Measurements from ENCODE around the gene KRT85.

The KRT85 gene

DNA sequence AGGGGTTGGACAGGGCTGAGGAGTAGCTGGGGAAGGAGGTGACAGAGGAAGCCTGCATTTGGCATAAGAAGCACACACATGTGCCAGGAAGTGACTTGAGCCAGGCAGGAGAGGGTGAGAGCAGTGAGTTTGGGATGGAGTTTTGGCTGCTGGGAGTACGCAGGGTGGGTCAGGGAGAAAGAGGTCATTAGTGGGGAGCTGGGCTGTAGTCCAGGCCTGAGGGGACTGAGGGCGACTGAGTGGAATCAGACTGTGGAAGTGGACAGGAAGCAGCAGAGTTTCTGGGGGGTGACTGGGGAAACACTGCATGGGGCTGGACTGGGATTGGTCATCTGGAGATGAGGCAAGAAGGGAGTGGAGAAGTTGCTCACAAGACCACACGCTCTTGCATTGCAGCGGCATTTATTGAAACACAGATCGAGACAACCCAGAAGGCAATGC, 7.6 kb downstream of the KRT85 start:
- H3K4me2 ChIP-seq (ENCODE audit: low read length), result no peak overlapping the region
- H3K56ac ChIP-seq (ENCODE audit: low read length), result no peak overlapping the region
- no peak overlapping the region for H2BK120ac ChIP-seq (ENCODE audit: low read depth, low read length)
- H3K9ac ChIP-seq (ENCODE audit: low read length), result no peak overlapping the region
- H3K18ac ChIP-seq (ENCODE audit: low read length), result no peak overlapping the region
- H3K4ac ChIP-seq (ENCODE audit: low read depth, low read length), result no peak overlapping the region
- H3K27ac ChIP-seq (ENCODE audit: low read depth, low read length), result no peak overlapping the region
- no peak for DNase-seq
- H3K23ac ChIP-seq (ENCODE audit: low read length), result no peak overlapping the region
- WGBS (ENCODE audit: extremely low coverage, insufficient coverage, low lambda C conversion rate), result no CpG with 5 or more reads among the region's 5 CpGs
- no peak overlapping the region for H4K5ac ChIP-seq (ENCODE audit: low read length)
- H3K27me3 ChIP-seq (ENCODE audit: insufficient read depth, low read length, poor library complexity), result no peaks in the 10 kb centered on the region
- H2BK5ac ChIP-seq (ENCODE audit: low read length), result no peak overlapping the region
- no peaks in the 10 kb centered on the region for H3K79me2 ChIP-seq (ENCODE audit: control insufficient read depth, insufficient read depth, low read length)
- H4K8ac ChIP-seq (ENCODE audit: low read depth, low read length), result no peak overlapping the region
- no peak overlapping the region for H2BK15ac ChIP-seq (replicated peaks; ENCODE audit: low read depth)
- H3K4me1 ChIP-seq (ENCODE audit: control insufficient read depth, low read depth, low read length), result no peaks in the 10 kb centered on the region
- no peak overlapping the region for H2AK5ac ChIP-seq (ENCODE audit: low read length)
- H3K36me3 ChIP-seq (ENCODE audit: control insufficient read depth, insufficient read depth, low read length), result no peaks in the 10 kb centered on the region
- H3K79me1 ChIP-seq (ENCODE audit: low read length), result no peaks in the 10 kb centered on the region
- H3K4me3 ChIP-seq (ENCODE audit: low read length), result no peak overlapping the region

DNA sequence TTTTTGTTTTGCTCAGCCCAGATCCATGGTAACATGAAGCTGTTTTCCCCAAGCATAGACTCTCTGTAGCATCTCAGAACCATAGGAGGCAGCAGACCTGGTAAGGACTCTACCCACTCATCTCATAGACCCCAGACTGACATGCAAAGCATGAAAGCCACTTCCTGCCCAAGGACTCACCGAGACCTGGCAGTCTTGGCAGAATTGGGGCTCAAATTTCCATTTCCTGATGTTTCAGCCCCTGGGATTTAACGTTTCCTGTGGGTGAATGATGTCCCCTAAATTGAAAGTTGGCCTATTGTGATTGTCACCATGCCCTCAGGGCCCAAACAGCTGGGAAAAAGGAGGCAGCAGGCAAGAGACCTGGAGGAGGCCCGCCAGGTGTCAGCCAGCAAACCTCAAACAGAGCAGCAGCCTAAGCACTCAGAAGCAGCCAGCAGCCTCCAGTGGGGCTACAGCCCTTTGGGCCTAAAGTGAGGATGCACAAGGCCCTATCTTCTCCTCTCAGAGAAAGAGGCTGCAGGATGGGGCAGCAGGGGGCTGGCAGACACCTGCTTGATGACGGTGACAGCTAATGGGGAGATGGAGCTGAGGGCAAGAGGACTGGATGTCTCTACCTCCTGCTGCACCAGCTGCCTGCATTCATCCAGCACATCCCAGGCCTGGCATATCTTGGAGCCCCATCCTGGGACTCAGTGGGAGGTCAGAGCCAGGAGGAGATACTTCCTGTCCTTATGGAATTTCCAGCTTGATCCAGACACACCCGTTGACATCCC, 8.5 kb downstream of the KRT85 start:
- no CpG with 5 or more reads among the region's 5 CpGs for WGBS (ENCODE audit: extremely low coverage, insufficient coverage, low lambda C conversion rate)
- Histone ChIP-seq H3K56ac (ENCODE audit: low read length) (no peak overlapping the region), H3K4me2 (ENCODE audit: low read length) (no peak overlapping the region)

DNA sequence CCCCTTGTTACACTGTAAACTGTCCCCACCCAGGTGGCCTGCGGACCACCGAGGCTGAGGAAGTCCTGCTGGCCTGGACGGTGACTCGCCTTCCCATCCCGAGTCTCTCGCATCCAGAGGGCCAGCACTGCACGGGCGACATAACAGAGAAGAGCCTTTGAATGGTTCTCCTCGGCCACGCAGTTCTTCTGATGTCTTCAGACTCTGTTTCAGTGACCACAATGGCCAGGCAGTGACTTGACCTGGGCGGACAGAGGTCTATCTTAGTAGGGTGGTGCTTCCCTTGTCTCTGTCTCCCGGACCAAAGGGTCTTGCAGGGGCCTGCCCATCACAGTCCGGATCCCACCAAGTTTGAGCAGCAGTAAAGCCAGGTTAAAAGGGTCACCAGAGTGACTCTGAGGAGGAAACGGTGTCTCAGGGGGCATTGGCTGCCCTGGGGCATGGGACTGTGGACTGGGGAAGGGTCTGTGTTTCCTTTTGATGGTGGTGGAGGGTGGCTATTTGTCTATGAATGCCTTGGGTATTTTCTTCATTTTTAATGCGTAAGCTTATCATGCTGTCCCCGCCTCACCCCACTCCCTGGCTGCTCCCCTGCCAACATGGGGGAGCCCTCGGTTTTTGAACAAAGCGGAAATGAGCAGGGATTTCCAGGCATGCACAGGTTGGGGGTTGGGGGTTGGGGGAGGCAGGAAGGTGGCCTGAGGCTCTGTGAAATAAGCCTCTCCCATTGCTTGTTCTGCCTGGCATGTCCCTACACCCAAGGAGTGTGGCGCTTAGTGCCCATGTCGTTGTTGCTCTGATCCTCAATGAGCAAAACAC, 10.3 kb downstream of the KRT85 start:
- no peaks in the 10 kb centered on the region for H3K27me3 ChIP-seq (ENCODE audit: insufficient read depth, low read length, poor library complexity)
- no peak overlapping the region for H3K4ac ChIP-seq (ENCODE audit: low read depth, low read length)
- no peaks in the 10 kb centered on the region for H3K79me2 ChIP-seq (ENCODE audit: control insufficient read depth, insufficient read depth, low read length)
- H3K4me2 ChIP-seq (ENCODE audit: low read length), result no peak overlapping the region
- H3K4me3 ChIP-seq (ENCODE audit: low read length), result no peak overlapping the region
- no peak overlapping the region for H2BK15ac ChIP-seq (replicated peaks; ENCODE audit: low read depth)
- no peak for DNase-seq
- WGBS (ENCODE audit: extremely low coverage, insufficient coverage, low lambda C conversion rate), result no CpG with 5 or more reads among the region's 20 CpGs
- H2AK5ac ChIP-seq (ENCODE audit: low read length), result no peak overlapping the region
- H4K8ac ChIP-seq (ENCODE audit: low read depth, low read length), result no peak overlapping the region
- no peak overlapping the region for H3K9ac ChIP-seq (ENCODE audit: low read length)
- H2BK5ac ChIP-seq (ENCODE audit: low read length), result no peak overlapping the region
- H3K18ac ChIP-seq (ENCODE audit: low read length), result no peak overlapping the region
- no peaks in the 10 kb centered on the region for H3K36me3 ChIP-seq (ENCODE audit: control insufficient read depth, insufficient read depth, low read length)
- H3K4me1 ChIP-seq (ENCODE audit: control insufficient read depth, low read depth, low read length), result no peaks in the 10 kb centered on the region
- H3K23ac ChIP-seq (ENCODE audit: low read length), result no peak overlapping the region
- no peak overlapping the region for H3K27ac ChIP-seq (ENCODE audit: low read depth, low read length)
- H4K5ac ChIP-seq (ENCODE audit: low read length), result no peak overlapping the region
- H3K79me1 ChIP-seq (ENCODE audit: low read length), result no peaks in the 10 kb centered on the region
- no peak overlapping the region for H3K56ac ChIP-seq (ENCODE audit: low read length)
- no peak overlapping the region for H2BK120ac ChIP-seq (ENCODE audit: low read depth, low read length)

More for the DNA sequence above, 8.5 kb downstream of the KRT85 start:
- no peak overlapping the region for H3K27ac ChIP-seq (ENCODE audit: low read depth, low read length)
- H3K4me1 ChIP-seq (ENCODE audit: control insufficient read depth, low read depth, low read length), result no peaks in the 10 kb centered on the region
- H2AK5ac ChIP-seq (ENCODE audit: low read length), result no peak overlapping the region
- H2BK5ac ChIP-seq (ENCODE audit: low read length), result no peak overlapping the region
- H3K18ac ChIP-seq (ENCODE audit: low read length), result no peak overlapping the region
- no peak overlapping the region for H2BK120ac ChIP-seq (ENCODE audit: low read depth, low read length)
- H4K8ac ChIP-seq (ENCODE audit: low read depth, low read length), result no peak overlapping the region
- no peak overlapping the region for H4K5ac ChIP-seq (ENCODE audit: low read length)
- no peaks in the 10 kb centered on the region for H3K79me2 ChIP-seq (ENCODE audit: control insufficient read depth, insufficient read depth, low read length)
- no peak overlapping the region for H3K9ac ChIP-seq (ENCODE audit: low read length)
- DNase-seq, result peak; percentile 35
- no peak overlapping the region for H3K23ac ChIP-seq (ENCODE audit: low read length)
- H3K36me3 ChIP-seq (ENCODE audit: control insufficient read depth, insufficient read depth, low read length), result no peaks in the 10 kb centered on the region
- H3K27me3 ChIP-seq (ENCODE audit: insufficient read depth, low read length, poor library complexity), result no peaks in the 10 kb centered on the region
- no peak overlapping the region for H2BK15ac ChIP-seq (replicated peaks; ENCODE audit: low read depth)
- no peak overlapping the region for H3K4ac ChIP-seq (ENCODE audit: low read depth, low read length)
- no peaks in the 10 kb centered on the region for H3K79me1 ChIP-seq (ENCODE audit: low read length)
- no peak overlapping the region for H3K4me3 ChIP-seq (ENCODE audit: low read length)

DNA sequence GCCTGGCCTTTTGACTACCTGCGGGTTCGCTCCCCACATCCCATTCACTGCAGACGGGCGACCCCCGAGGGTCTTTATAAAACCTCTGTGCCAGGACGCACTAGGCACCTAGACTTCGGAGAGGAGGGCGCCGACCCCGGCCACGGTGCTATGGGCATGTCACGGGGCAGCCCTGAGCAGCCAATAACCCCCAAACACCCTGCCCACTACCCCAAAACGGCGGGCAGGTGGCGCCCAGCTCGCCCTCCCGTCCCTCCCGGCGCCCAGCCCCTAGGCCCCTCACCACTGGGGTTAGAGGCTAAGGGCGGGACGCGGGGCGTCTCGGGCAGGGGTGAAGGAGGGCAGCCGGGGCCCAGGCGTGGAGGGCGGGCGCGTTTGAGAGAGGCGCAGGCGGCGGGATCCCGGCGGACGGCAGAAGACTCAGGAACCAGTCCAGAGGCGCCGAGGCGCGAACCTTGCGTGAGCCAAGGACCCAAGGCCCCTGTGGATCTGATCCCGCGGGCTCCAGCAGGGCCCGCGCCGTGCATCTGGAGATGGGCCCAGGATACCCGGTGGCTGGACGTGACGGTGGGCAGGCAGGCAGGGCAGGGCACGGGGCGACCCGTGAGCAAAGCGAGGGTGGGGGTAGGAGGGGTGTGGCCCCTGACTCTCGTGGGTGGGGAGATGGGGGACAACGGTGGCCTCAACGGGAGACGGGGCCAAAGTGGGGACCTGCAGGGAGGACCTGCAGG, 11.1 kb downstream of the KRT85 start:
- no peak overlapping the region for H4K8ac ChIP-seq (ENCODE audit: low read depth, low read length)
- H2AK5ac ChIP-seq (ENCODE audit: low read length), result no peak overlapping the region
- no peak overlapping the region for H3K9ac ChIP-seq (ENCODE audit: low read length)
- no peaks in the 10 kb centered on the region for H3K79me1 ChIP-seq (ENCODE audit: low read length)
- H3K56ac ChIP-seq (ENCODE audit: low read length), result no peak overlapping the region
- no peaks in the 10 kb centered on the region for H3K36me3 ChIP-seq (ENCODE audit: control insufficient read depth, insufficient read depth, low read length)
- no peak overlapping the region for H2BK5ac ChIP-seq (ENCODE audit: low read length)
- no peaks in the 10 kb centered on the region for H3K79me2 ChIP-seq (ENCODE audit: control insufficient read depth, insufficient read depth, low read length)
- no peak overlapping the region for H3K4me2 ChIP-seq (ENCODE audit: low read length)
- no peak overlapping the region for H3K4me3 ChIP-seq (ENCODE audit: low read length)
- H2BK15ac ChIP-seq (replicated peaks; ENCODE audit: low read depth), result no peak overlapping the region
- no peak overlapping the region for H3K23ac ChIP-seq (ENCODE audit: low read length)
- WGBS (ENCODE audit: extremely low coverage, insufficient coverage, low lambda C conversion rate), result no CpG with 5 or more reads among the region's 56 CpGs
- no peak overlapping the region for H3K18ac ChIP-seq (ENCODE audit: low read length)
- no peak overlapping the region for H2BK120ac ChIP-seq (ENCODE audit: low read depth, low read length)
- no peak overlapping the region for H3K4ac ChIP-seq (ENCODE audit: low read depth, low read length)
- no peak for DNase-seq
- no peaks in the 10 kb centered on the region for H3K27me3 ChIP-seq (ENCODE audit: insufficient read depth, low read length, poor library complexity)
- no peak overlapping the region for H4K5ac ChIP-seq (ENCODE audit: low read length)
- no peak overlapping the region for H3K27ac ChIP-seq (ENCODE audit: low read depth, low read length)
- H3K4me1 ChIP-seq (ENCODE audit: control insufficient read depth, low read depth, low read length), result no peaks in the 10 kb centered on the region

DNA sequence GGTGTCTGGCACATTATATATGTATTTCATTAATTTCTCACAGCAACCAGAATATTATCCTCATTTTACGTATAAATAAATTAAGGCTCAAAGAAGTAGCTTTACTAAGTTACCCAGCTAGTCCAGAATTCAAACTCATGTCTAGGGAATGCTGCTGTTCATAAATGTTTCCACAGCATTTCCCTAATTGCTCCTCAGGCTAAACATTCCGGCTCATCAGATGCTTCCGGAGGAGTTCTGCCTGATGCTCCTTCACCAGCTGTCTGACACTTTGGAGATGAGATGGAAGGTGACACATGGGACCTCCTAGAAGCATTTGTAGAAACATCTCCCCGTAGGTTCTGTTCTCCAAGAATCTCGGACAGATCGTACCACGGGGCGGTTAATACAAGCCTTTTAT, 12.1 kb downstream of the KRT85 start:
- no peaks in the 10 kb centered on the region for H3K27me3 ChIP-seq (ENCODE audit: insufficient read depth, low read length, poor library complexity)
- no peaks in the 10 kb centered on the region for H3K79me2 ChIP-seq (ENCODE audit: control insufficient read depth, insufficient read depth, low read length)
- H2BK15ac ChIP-seq (replicated peaks; ENCODE audit: low read depth), result no peak overlapping the region
- DNase-seq, result no peak
- WGBS (ENCODE audit: extremely low coverage, insufficient coverage, low lambda C conversion rate), result no CpG with 5 or more reads among the region's 8 CpGs
- no peak overlapping the region for H4K5ac ChIP-seq (ENCODE audit: low read length)
- no peak overlapping the region for H3K18ac ChIP-seq (ENCODE audit: low read length)
- no peak overlapping the region for H4K8ac ChIP-seq (ENCODE audit: low read depth, low read length)
- H3K4me3 ChIP-seq (ENCODE audit: low read length), result no peak overlapping the region
- no peak overlapping the region for H2BK120ac ChIP-seq (ENCODE audit: low read depth, low read length)
- no peak overlapping the region for H3K23ac ChIP-seq (ENCODE audit: low read length)
- H3K56ac ChIP-seq (ENCODE audit: low read length), result no peak overlapping the region
- H3K4me1 ChIP-seq (ENCODE audit: control insufficient read depth, low read depth, low read length), result no peaks in the 10 kb centered on the region
- H3K4ac ChIP-seq (ENCODE audit: low read depth, low read length), result no peak overlapping the region
- H2AK5ac ChIP-seq (ENCODE audit: low read length), result no peak overlapping the region
- H3K79me1 ChIP-seq (ENCODE audit: low read length), result no peaks in the 10 kb centered on the region
- H3K4me2 ChIP-seq (ENCODE audit: low read length), result no peak overlapping the region
- no peak overlapping the region for H3K27ac ChIP-seq (ENCODE audit: low read depth, low read length)
- H3K36me3 ChIP-seq (ENCODE audit: control insufficient read depth, insufficient read depth, low read length), result no peaks in the 10 kb centered on the region
- no peak overlapping the region for H3K9ac ChIP-seq (ENCODE audit: low read length)
- no peak overlapping the region for H2BK5ac ChIP-seq (ENCODE audit: low read length)
